ENCODE measurements around the gene RRP15. TPM values are rescaled to one million over a fixed set of nuclear protein-coding genes. Genes with fewer than 3 reads are reported as not detected.
"Not testable (repeated sequence)": the region's sequence is repeated elsewhere in the genome, so short reads cannot be mapped to it uniquely, and the experiment has no call there.

The RRP15 gene
- total RNA-seq, 1 donor from 2014 or later = 18.7 TPM

GRCh38 chr1:218305472-218306064 lies 20.5 kb downstream of the RRP15 start:
- H3K4me1 ChIP-seq = peaks cover 4% of the 10 kb centered on the region
- H3K4me3 ChIP-seq = no peak overlapping the region
- intact Hi-C loops (cut with DNase I) = no loop called here
- H3K36me3 ChIP-seq = peaks cover 38% of the 10 kb centered on the region
- DNase-seq = no peak
- no peaks in the 10 kb centered on the region for H3K27me3 ChIP-seq (ENCODE audit: low read depth)
- H3K9me3 ChIP-seq = no peaks in the 10 kb centered on the region
- no peak overlapping the region for H3K27ac ChIP-seq
- TF ChIP-seq, protein P1, sequence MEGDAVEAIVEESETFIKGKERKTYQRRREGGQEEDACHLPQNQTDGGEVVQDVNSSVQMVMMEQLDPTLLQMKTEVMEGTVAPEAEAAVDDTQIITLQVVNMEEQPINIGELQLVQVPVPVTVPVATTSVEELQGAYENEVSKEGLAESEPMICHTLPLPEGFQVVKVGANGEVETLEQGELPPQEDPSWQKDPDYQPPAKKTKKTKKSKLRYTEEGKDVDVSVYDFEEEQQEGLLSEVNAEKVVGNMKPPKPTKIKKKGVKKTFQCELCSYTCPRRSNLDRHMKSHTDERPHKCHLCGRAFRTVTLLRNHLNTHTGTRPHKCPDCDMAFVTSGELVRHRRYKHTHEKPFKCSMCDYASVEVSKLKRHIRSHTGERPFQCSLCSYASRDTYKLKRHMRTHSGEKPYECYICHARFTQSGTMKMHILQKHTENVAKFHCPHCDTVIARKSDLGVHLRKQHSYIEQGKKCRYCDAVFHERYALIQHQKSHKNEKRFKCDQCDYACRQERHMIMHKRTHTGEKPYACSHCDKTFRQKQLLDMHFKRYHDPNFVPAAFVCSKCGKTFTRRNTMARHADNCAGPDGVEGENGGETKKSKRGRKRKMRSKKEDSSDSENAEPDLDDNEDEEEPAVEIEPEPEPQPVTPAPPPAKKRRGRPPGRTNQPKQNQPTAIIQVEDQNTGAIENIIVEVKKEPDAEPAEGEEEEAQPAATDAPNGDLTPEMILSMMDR (IDR thresholded peaks at IDR 0.05) = no peak
- no peak for ATAC-seq

- peaks cover 10% of the 10 kb centered on the region for H3K36me3 ChIP-seq
- no peaks in the 10 kb centered on the region for H3K4me1 ChIP-seq
- H3K27ac ChIP-seq = no peak overlapping the region
- no peak overlapping the region for H3K4me3 ChIP-seq
- H3K27me3 ChIP-seq (ENCODE audit: low read depth) = no peaks in the 10 kb centered on the region
- TF ChIP-seq, protein P1 (IDR thresholded peaks at IDR 0.05) = no peak
- H3K9me3 ChIP-seq = no peaks in the 10 kb centered on the region
- DNase-seq (no peak), ATAC-seq (no peak)
- intact Hi-C loops (cut with DNase I) = no loop called here
These were observed 27.4 kb downstream of the RRP15 start for GRCh38 chr1:218312509-218312908.

GRCh38 chr1:218314316-218314715 lies 29.2 kb downstream of the RRP15 start:
- intact Hi-C loops (cut with DNase I) = no loop called here
- peaks cover 5% of the 10 kb centered on the region for H3K36me3 ChIP-seq
- TF ChIP-seq, protein P1 (IDR thresholded peaks at IDR 0.05) = no peak
- ATAC-seq (no peak), DNase-seq (no peak)
- H3K4me3 ChIP-seq = no peak overlapping the region
- H3K27me3 ChIP-seq (ENCODE audit: low read depth) = no peaks in the 10 kb centered on the region
- no peaks in the 10 kb centered on the region for H3K4me1 ChIP-seq
- no peak overlapping the region for H3K27ac ChIP-seq
- H3K9me3 ChIP-seq = no peaks in the 10 kb centered on the region

DNA sequence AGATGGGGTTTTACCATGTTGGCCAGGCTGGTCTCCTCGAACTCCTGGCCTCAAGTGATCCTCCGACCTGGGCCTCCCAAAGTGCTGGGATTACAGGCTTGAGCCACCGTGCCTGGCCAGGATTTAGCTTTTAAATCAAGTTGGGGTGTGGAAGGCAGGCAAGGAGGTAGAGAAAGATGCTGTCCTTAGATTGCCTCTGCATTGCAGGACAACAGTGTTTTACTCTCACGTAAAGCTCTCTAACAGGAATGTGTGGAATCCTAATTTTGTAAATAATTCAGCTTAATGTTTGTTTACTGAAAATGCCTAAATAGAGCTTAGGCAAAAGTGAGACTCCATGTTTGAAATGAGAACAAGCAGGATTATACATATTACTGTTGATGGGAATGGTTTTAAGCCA lies 30.5 kb downstream of the RRP15 start:
- intact Hi-C loops (cut with DNase I) = no loop called here
- ATAC-seq (no peak), DNase-seq (no peak)
- Histone ChIP-seq H3K36me3 (peaks cover 5% of the 10 kb centered on the region), H3K4me3 (no peak overlapping the region), H3K4me1 (no peaks in the 10 kb centered on the region), H3K9me3 (no peaks in the 10 kb centered on the region), H3K27me3 (ENCODE audit: low read depth) (no peaks in the 10 kb centered on the region), H3K27ac (no peak overlapping the region)
- TF ChIP-seq, protein P1 (IDR thresholded peaks at IDR 0.05) = no peak

DNA sequence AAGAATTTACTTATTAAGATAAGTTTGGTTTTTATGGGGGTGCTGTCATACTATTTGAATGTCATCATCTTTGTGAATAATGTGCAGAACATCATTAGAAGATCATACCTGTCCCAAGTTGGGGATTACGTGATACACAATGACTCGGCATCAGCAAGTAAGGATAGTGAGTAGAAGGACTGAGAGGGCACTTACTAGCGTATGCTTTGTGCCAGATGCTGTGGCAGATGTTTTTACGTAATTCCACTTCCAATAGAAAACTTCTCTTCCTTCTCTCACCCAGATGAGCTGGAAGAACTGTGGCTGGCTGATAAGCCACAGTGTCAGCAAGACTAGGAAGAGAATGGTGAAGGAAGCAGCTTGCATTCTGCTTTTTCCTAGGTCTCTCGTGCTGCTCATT lies 32.0 kb downstream of the RRP15 start:
- Histone ChIP-seq H3K9me3 (no peaks in the 10 kb centered on the region), H3K4me3 (no peak overlapping the region), H3K27ac (no peak overlapping the region), H3K4me1 (no peaks in the 10 kb centered on the region), H3K27me3 (ENCODE audit: low read depth) (no peaks in the 10 kb centered on the region), H3K36me3 (peaks cover 5% of the 10 kb centered on the region)
- intact Hi-C loops (cut with DNase I) = no loop called here
- no peak for ATAC-seq
- DNase-seq = no peak
- TF ChIP-seq, protein P1 (IDR thresholded peaks at IDR 0.05) = no peak

DNA sequence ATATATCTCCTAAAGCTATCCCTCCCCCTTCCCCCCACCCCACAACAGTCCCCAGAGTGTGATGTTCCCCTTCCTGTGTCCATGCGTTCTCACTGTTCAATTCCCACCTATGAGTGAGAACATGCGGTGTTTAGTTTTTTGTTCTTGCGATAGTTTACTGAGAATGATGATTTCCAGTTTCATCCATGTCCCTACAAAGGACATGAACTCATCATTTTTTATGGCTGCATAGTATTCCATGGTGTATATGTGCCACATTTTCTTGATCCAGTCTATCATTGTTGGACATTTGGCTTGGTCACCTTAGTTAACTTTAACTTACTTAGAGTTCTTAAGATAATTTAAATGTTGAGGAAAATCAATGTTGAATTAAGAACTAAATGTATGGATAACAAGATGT lies 35.1 kb downstream of the RRP15 start:
- DNase-seq; intact Hi-C loops (cut with DNase I); H3K27me3 ChIP-seq (ENCODE audit: low read depth); H3K9me3 ChIP-seq; ATAC-seq; H3K4me3 ChIP-seq; H3K27ac ChIP-seq; H3K4me1 ChIP-seq: not testable (repeated sequence)
- peaks cover 26% of the 10 kb centered on the region for H3K36me3 ChIP-seq
